PC-3 (cell line): ENCODE results near the gene RASL10B. TPM values are rescaled to one million over a fixed set of nuclear protein-coding genes. Genes with fewer than 3 reads are reported as not detected.

Source experiments
- ATAC-seq: fragments of 200-7000 bp; cut with Tn5 transposase; 2 replicates; pipeline ENCODE4 v1.9.1; 2020; ENCODE audit warnings: mild to moderate bottlenecking, moderate library complexity
- BruUV-seq: library from RNA; stranded (reverse); fragments of 400-500 nt; replicated peaks from 2 replicates; lab custom pipeline; 2021; lab: Mats Ljungman, UMichigan
- CTCF ChIA-PET: fragments of 300-600 bp; sonication (Branson Sonifier 250); formaldehyde crosslinking; loops from one replicate; lab custom pipeline; 2022; ENCODE audit warnings: antibody characterized with exemption; lab: Charles Lee
- POLR2A ChIA-PET: fragments of 300-600 bp; sonication (Branson Sonifier 250); formaldehyde crosslinking; loops from one replicate; lab custom pipeline; 2022; ENCODE audit warnings: antibody characterized with exemption; ENCODE audit not compliant: unreplicated experiment; lab: Charles Lee
- DNase-seq: peaks from one replicate; pipeline ENCODE4 v3.0.0-alpha.2; 2015
- H2AFZ ChIP-seq: fragments of 300-600 bp; sonication (generic); 2 replicates; pipeline ENCODE4 v1.6.0; 2016; ENCODE audit warnings: antibody characterized with exemption, low read length
- H3F3A ChIP-seq: fragments of 300-600 bp; sonication (generic); one replicate; pipeline ENCODE4 v1.6.0; 2017; ENCODE audit warnings: antibody characterized with exemption, low read length, control low read depth, mild to moderate bottlenecking; ENCODE audit not compliant: unreplicated experiment
- H3K27ac ChIP-seq: fragments of 300-600 bp; sonication (generic); 2 replicates; pipeline ENCODE4 v1.5.1; 2016; ENCODE audit warnings: mild to moderate bottlenecking, low read length
- H3K27me3 ChIP-seq: fragments of 300-600 bp; sonication (generic); 2 replicates; pipeline ENCODE4 v1.6.1; 2016; ENCODE audit warnings: low read length, mixed read lengths
- H3K36me3 ChIP-seq: fragments of 300-600 bp; sonication (generic); 2 replicates; pipeline ENCODE4 v1.6.1; 2016; ENCODE audit warnings: low read depth, mixed run types, low read length, mixed read lengths
- H3K4me1 ChIP-seq: fragments of 300-600 bp; sonication (generic); 2 replicates; pipeline ENCODE4 v1.5.1; 2016; ENCODE audit warnings: low read length; ENCODE audit not compliant: insufficient read depth
- H3K4me2 ChIP-seq: fragments of 300-600 bp; sonication (generic); 2 replicates; pipeline ENCODE4 v1.6.0; 2016; ENCODE audit warnings: low read length
- H3K4me3 ChIP-seq: fragments of 300-600 bp; sonication (generic); 2 replicates; pipeline ENCODE4 v1.5.1; 2016; ENCODE audit warnings: mild to moderate bottlenecking, low read length, mixed read lengths
- H3K79me2 ChIP-seq: fragments of 300-600 bp; sonication (generic); 2 replicates; pipeline ENCODE4 v1.6.1; 2017; ENCODE audit warnings: low read length, mixed read lengths
- H3K9ac ChIP-seq: fragments of 300-600 bp; sonication (generic); 2 replicates; pipeline ENCODE4 v1.6.0; 2016; ENCODE audit warnings: mild to moderate bottlenecking, low read length
- H3K9me2 ChIP-seq: fragments of 300-600 bp; sonication (generic); replicated peaks from 2 replicates; pipeline ENCODE4 v1.6.1; 2016; ENCODE audit warnings: mixed run types, low read length, mixed read lengths
- H3K9me3 ChIP-seq: fragments of 300-600 bp; sonication (generic); 2 replicates; pipeline ENCODE4 v1.6.1; 2016; ENCODE audit warnings: low read length, mixed read lengths
- H4K20me1 ChIP-seq: fragments of 300-600 bp; sonication (generic); 2 replicates; pipeline ENCODE4 v1.6.1; 2016; ENCODE audit warnings: low read length, mixed read lengths
- CTCF ChIP-seq: fragments of 300-600 bp; sonication (generic); conservative IDR thresholded peaks from 2 replicates; pipeline ENCODE4 v1.5.1; 2017; ENCODE audit warnings: antibody characterized with exemption, low read depth, mild to moderate bottlenecking, low read length
- EZH2 ChIP-seq: fragments of 300-600 bp; sonication (generic); IDR thresholded peaks from one replicate; pipeline ENCODE4 v1.6.1; 2017; ENCODE audit warnings: antibody characterized with exemption, mild to moderate bottlenecking, low read length; ENCODE audit not compliant: unreplicated experiment
- EZH2phosphoT487 ChIP-seq: fragments of 300-600 bp; sonication (generic); IDR thresholded peaks from 2 replicates; pipeline ENCODE4 v1.6.1; 2018; ENCODE audit warnings: mild to moderate bottlenecking, antibody characterized with exemption, low read length, borderline replicate concordance
- intact Hi-C: fragments of 100-400 bp; cut with micrococcal nuclease; formaldehyde crosslinking; loops from 2 replicates; pipeline ENCODE4 v1.9.0; 2023
- total RNA-seq: library from RNA; depleted of rRNA; stranded (reverse); fragments of >200 nt; gene quantifications from 2 replicates; pipeline ENCODE4 v1.2.3, GENCODE V29; 2014

The RASL10B gene
- total RNA-seq, 1 experiment from 2014 or later = 0.77 TPM

- Histone ChIP-seq H3K27me3 (no peaks in the 10 kb centered on the region), H3K4me3 (no peak overlapping the region), H3K9ac (no peak overlapping the region), H4K20me1 (no peaks in the 10 kb centered on the region), H3K27ac (no peak overlapping the region), H3K4me2 (no peak overlapping the region), H2AFZ (no peak overlapping the region), H3K9me2 (no peaks in the 10 kb centered on the region), H3K79me2 (no peaks in the 10 kb centered on the region), H3K4me1 (no peaks in the 10 kb centered on the region), H3F3A (no peaks in the 10 kb centered on the region), H3K9me3 (no peaks in the 10 kb centered on the region), H3K36me3 (peaks cover 27% of the 10 kb centered on the region)
- intact Hi-C loops = no loop called here
- DNase-seq (no peak), ATAC-seq (no peak)
- ChIA-PET POLR2A (no interaction called here), CTCF (no interaction called here)
- no peak for TF ChIP-seq CTCF
- no peak for TF ChIP-seq EZH2
- no peak for TF ChIP-seq EZH2phosphoT487
- BruUV-seq = no TSS peak
Measured at GRCh38 chr17:35723735-35724134, 7.7 kb upstream of the RASL10B start.

- Histone ChIP-seq H3K4me2 (no peak overlapping the region), H3K9ac (no peak overlapping the region), H3K27me3 (no peaks in the 10 kb centered on the region), H2AFZ (no peak overlapping the region), H3K9me2 (no peaks in the 10 kb centered on the region), H4K20me1 (no peaks in the 10 kb centered on the region), H3F3A (no peaks in the 10 kb centered on the region), H3K27ac (no peak overlapping the region), H3K4me3 (no peak overlapping the region), H3K79me2 (no peaks in the 10 kb centered on the region), H3K36me3 (peaks cover 20% of the 10 kb centered on the region), H3K9me3 (no peaks in the 10 kb centered on the region), H3K4me1 (no peaks in the 10 kb centered on the region)
- POLR2A ChIA-PET = no interaction called here
- DNase-seq (no peak), ATAC-seq (no peak)
- intact Hi-C loops = no loop called here
- CTCF ChIA-PET = no interaction called here
- BruUV-seq = no TSS peak
- TF ChIP-seq CTCF (no peak), EZH2 (no peak), EZH2phosphoT487 (no peak)
Measured at GRCh38 chr17:35725058-35725457, 6.4 kb upstream of the RASL10B start.

- Histone ChIP-seq H3K4me1 (no peaks in the 10 kb centered on the region), H3K79me2 (no peaks in the 10 kb centered on the region), H3K27ac (no peak overlapping the region), H3K36me3 (peaks cover 19% of the 10 kb centered on the region), H3K9me2 (no peaks in the 10 kb centered on the region), H3F3A (no peaks in the 10 kb centered on the region), H3K9ac (no peak overlapping the region), H2AFZ (no peak overlapping the region), H3K4me3 (no peak overlapping the region), H3K27me3 (no peaks in the 10 kb centered on the region), H3K4me2 (no peak overlapping the region), H3K9me3 (no peaks in the 10 kb centered on the region), H4K20me1 (no peaks in the 10 kb centered on the region)
- ChIA-PET POLR2A (no interaction called here), CTCF (no interaction called here)
- intact Hi-C loops = no loop called here
- TF ChIP-seq CTCF (no peak), EZH2 (no peak), EZH2phosphoT487 (no peak)
- TSS peak; percentile 24 for BruUV-seq
- DNase-seq = no peak
- ATAC-seq = no peak
Measured at GRCh38 chr17:35725802-35726126, 5.7 kb upstream of the RASL10B start.
